Lower lobe of right lung (tissue), 2 donors: Measurements from ENCODE around the gene COL9A3. TPM values are rescaled to one million over a fixed set of nuclear protein-coding genes. Genes with fewer than 3 reads are reported as not detected.

Experiments used
- ATAC-seq, 2 donors: fragments of 200-7000 bp; cut with Tn5 transposase; one replicate each; pipeline ENCODE4 v1.9.1; 2020 to 2022; ENCODE audit warnings: mild to moderate bottlenecking in 2 of 2, moderate library complexity in 2 of 2
- DNase-seq: peaks from one replicate; pipeline ENCODE4 v3.0.0-alpha.2; 2020
- H3K27ac ChIP-seq: fragments of 200-600 bp; one replicate; pipeline ENCODE4 v1.8.0; 2022
- H3K27me3 ChIP-seq: fragments of 200-600 bp; one replicate; pipeline ENCODE4 v1.8.0; 2022; ENCODE audit warnings: low read depth
- H3K36me3 ChIP-seq: fragments of 200-600 bp; one replicate; pipeline ENCODE4 v1.8.0; 2022; ENCODE audit warnings: mild to moderate bottlenecking
- H3K4me1 ChIP-seq: fragments of 200-600 bp; one replicate; pipeline ENCODE4 v1.8.0; 2022
- H3K4me3 ChIP-seq: fragments of 200-600 bp; one replicate; pipeline ENCODE4 v1.8.0; 2022; ENCODE audit warnings: mild to moderate bottlenecking
- H3K9me3 ChIP-seq: fragments of 200-600 bp; one replicate; pipeline ENCODE4 v1.8.0; 2022
- intact Hi-C: fragments of 100-400 bp; cut with DNase I; formaldehyde crosslinking; loops from one replicate; pipeline ENCODE4 v1.11.0; 2022
- total RNA-seq: library from RNA; stranded (reverse); fragmentation: NEBNext Ultra II Directional; extraction: Animal tissue kit (Norgen Biotek cat#: 25700); gene quantifications from one replicate; pipeline ENCODE4 v1.2.1, GENCODE V29; 2021
- TF ChIP-seq, protein P1 (sequence below): fragments of 200-600 bp; IDR thresholded peaks from one replicate; pipeline ENCODE4 v1.8.0; 2022; ENCODE audit warnings: antibody characterized with exemption, mild to moderate bottlenecking
- donor health status: DM: no; HTN: yes; CAD: no; lungs with severe emphysema.

COL9A3 gene
- total RNA-seq, 1 donor from 2014 or later, result 0.89 TPM

DNA sequence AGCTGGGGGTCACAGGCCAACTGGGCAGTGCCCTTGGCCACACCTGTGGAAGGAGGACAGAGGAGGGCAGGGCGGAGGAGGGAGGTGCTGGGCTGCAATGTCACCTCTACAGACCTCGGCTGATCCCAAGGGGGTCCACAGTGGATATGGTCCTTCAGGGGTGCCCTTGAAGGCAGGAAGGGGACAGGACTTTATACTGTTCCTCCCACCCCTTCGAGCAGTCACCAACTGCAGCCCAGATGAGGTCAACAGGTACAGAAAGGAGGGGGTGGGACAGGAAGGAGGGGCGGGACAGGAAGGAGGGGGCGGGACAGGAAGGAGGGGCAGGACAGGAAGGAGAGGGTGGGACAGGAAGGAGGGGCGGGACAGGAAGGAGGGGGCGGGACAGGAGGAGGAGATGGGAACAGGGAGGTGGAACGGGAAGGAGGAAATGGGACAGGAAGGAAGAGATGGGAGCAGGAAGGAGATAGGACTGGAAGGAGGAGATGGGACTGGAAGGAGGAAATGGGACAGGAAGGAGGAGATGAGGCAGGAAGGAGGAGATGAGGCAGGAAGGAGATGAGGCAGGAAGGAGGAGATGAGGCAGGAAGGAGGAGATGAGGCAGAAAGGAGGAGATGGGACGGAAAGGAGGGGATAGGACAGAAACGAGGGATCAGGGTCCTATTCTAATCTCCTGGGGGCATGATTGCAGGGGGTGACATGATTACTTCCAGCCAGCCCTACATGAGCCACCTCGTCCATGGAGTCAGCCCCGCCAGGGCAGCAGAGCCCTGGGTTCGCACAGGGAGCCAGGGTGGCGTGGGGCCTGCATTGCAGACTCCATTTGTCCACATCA is 39.9 kb upstream of the COL9A3 start:
- peak; percentile 11 to 46 for ATAC-seq
- H3K27me3 ChIP-seq, result no peaks in the 10 kb centered on the region
- no peak overlapping the region for H3K4me3 ChIP-seq
- peaks cover 4% of the 10 kb centered on the region for H3K4me1 ChIP-seq
- H3K27ac ChIP-seq, result peak overlapping the region; percentile 60
- no peaks in the 10 kb centered on the region for H3K9me3 ChIP-seq
- intact Hi-C loops, result no loop called here
- no peak for DNase-seq
- H3K36me3 ChIP-seq, result no peaks in the 10 kb centered on the region
- TF ChIP-seq, protein P1, sequence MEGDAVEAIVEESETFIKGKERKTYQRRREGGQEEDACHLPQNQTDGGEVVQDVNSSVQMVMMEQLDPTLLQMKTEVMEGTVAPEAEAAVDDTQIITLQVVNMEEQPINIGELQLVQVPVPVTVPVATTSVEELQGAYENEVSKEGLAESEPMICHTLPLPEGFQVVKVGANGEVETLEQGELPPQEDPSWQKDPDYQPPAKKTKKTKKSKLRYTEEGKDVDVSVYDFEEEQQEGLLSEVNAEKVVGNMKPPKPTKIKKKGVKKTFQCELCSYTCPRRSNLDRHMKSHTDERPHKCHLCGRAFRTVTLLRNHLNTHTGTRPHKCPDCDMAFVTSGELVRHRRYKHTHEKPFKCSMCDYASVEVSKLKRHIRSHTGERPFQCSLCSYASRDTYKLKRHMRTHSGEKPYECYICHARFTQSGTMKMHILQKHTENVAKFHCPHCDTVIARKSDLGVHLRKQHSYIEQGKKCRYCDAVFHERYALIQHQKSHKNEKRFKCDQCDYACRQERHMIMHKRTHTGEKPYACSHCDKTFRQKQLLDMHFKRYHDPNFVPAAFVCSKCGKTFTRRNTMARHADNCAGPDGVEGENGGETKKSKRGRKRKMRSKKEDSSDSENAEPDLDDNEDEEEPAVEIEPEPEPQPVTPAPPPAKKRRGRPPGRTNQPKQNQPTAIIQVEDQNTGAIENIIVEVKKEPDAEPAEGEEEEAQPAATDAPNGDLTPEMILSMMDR, result no peak

DNA sequence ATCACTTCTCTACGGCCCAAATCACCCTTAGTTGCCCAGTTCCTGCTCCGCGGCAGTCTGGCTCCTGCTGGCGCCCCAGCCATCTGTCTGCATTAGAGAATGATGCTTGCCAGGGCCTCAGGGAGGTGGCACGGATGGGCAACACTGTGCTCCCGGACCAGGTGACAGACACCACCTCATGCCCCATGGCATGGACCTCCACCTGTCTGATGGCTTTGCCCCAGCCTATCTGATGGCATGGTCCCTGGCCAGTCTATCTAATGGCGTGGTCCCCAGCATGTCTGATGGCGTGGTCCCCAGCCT is 39.4 kb upstream of the COL9A3 start:
- Histone ChIP-seq H3K27me3 (no peaks in the 10 kb centered on the region), H3K4me3 (no peak overlapping the region), H3K36me3 (no peaks in the 10 kb centered on the region), H3K4me1 (peaks cover 4% of the 10 kb centered on the region), H3K27ac (no peak overlapping the region), H3K9me3 (no peaks in the 10 kb centered on the region)
- no peak for DNase-seq
- no peak for ATAC-seq
- intact Hi-C loops, result no loop called here
- TF ChIP-seq, protein P1, result no peak

DNA sequence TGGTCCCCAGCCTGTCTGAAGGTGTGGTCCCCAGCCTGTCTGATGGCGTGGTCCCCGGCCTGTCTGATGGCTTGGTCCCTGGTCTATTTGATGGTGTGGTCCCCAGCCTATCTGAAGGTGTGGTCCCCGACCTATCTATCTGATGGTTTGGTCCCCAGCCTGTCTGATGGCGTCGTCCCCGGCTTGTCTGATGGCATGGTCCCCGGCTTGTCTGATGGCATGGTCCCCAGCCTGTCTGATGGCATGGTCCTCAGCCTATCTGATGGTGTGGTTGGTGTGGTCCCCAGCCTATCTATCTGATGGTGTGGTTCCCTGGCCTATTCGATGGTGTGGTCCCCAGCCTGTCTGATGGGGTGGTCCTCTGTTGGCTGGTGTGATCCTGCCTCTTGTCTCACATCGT is 38.8 kb upstream of the COL9A3 start:
- ATAC-seq, result no peak
- intact Hi-C loops, result no loop called here
- no peak for DNase-seq
- Histone ChIP-seq H3K4me3 (no peak overlapping the region), H3K27me3 (no peaks in the 10 kb centered on the region), H3K9me3 (no peaks in the 10 kb centered on the region), H3K36me3 (no peaks in the 10 kb centered on the region), H3K27ac (no peak overlapping the region), H3K4me1 (peaks cover 4% of the 10 kb centered on the region)
- TF ChIP-seq, protein P1, result no peak

DNA sequence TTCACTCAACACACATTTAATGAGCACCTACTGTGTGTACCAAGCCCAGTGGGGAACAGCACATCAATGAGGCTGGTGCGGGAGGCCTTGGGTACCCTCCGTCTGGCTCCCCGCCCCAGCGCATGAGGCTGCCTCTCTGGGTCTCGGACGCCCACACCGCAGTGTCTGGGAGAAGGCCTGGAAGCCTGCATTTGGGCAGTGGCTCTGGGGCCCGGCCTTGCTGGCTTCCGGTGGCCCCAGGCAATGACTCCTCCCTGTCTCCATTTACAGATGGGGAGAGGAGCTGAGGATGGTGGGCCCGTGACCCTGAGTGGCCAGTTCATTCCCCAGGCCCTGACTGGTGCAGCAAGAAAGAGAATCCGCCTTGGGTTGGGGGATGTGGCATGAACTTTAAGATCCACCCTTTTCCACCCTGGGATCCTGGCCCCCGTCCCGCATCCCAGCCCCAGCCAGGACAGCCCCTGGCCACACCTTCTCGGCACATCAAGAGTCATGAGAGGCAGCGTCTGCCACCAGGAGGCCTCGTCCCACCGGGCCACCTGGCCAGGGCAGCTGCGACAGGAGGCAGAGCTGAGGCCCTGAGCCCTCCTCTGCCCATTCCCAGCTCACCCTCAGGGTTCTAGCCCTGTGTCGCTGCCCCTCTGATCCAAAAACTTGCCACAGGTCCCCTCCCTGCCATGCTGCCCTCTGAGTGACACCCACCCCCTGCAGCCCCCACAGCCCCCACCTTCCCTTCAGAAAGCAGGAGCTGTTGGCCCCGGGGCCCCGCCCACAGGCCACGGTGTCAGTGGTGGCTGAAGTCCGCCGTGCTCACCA is 38.0 kb upstream of the COL9A3 start:
- Histone ChIP-seq H3K27ac (no peak overlapping the region), H3K4me3 (no peak overlapping the region), H3K4me1 (peaks cover 4% of the 10 kb centered on the region), H3K27me3 (no peaks in the 10 kb centered on the region), H3K9me3 (no peaks in the 10 kb centered on the region), H3K36me3 (no peaks in the 10 kb centered on the region)
- TF ChIP-seq, protein P1, result no peak
- intact Hi-C loops, result no loop called here
- no peak for DNase-seq
- no peak for ATAC-seq

DNA sequence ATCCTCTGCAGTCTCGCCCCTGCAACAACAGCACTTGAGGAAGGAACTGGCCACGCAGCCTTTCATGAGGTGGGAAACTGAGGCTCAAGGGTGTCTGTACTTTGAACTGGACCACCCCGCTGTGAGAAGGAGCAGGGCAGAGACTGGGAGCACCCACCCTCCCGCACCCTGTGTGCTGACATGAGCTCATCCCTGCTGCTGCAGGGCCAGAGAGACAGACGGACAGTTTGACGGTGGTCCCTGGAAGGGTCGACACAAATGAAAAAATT is 37.5 kb upstream of the COL9A3 start:
- H3K27ac ChIP-seq, result no peak overlapping the region
- H3K36me3 ChIP-seq, result no peaks in the 10 kb centered on the region
- H3K9me3 ChIP-seq, result no peaks in the 10 kb centered on the region
- TF ChIP-seq, protein P1, result no peak
- ATAC-seq, result no peak
- no peak for DNase-seq
- no peak overlapping the region for H3K4me3 ChIP-seq
- peaks cover 4% of the 10 kb centered on the region for H3K4me1 ChIP-seq
- intact Hi-C loops, result no loop called here
- H3K27me3 ChIP-seq, result no peaks in the 10 kb centered on the region
